Activated CD8-positive, alpha-beta memory T cell treated with anti-CD3 and anti-CD28 coated beads, Interleukin-2, amount 50 U/mL, for 1 hour (primary cell): ENCODE data around the gene GLIS2.

Experiments
- DNase-seq: peaks from one replicate; pipeline ENCODE4 v3.0.0-alpha.2; 2020; ENCODE audit errors: extremely low read depth

Gene GLIS2

DNA sequence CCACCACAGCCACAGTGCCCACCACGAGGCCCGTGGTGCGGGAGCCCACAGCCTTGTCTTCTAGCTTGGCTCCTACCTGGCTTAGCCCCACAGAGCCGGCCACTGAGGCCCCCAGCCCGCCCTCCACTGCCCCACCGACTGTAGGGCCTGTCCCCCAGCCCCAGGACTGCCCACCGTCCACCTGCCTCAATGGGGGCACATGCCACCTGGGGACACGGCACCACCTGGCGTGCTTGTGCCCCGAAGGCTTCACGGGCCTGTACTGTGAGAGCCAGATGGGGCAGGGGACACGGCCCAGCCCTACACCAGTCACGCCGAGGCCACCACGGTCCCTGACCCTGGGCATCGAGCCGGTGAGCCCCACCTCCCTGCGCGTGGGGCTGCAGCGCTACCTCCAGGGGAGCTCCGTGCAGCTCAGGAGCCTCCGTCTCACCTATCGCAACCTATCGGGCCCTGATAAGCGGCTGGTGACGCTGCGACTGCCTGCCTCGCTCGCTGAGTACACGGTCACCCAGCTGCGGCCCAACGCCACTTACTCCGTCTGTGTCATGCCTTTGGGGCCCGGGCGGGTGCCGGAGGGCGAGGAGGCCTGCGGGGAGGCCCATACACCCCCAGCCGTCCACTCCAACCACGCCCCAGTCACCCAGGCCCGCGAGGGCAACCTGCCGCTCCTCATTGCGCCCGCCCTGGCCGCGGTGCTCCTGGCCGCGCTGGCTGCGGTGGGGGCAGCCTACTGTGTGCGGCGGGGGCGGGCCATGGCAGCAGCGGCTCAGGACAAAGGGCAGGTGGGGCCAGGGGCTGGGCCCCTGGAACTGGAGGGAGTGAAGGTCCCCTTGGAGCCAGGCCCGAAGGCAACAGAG, 66.3 kb downstream of the GLIS2 start:
- DNase-seq = no peak

DNA sequence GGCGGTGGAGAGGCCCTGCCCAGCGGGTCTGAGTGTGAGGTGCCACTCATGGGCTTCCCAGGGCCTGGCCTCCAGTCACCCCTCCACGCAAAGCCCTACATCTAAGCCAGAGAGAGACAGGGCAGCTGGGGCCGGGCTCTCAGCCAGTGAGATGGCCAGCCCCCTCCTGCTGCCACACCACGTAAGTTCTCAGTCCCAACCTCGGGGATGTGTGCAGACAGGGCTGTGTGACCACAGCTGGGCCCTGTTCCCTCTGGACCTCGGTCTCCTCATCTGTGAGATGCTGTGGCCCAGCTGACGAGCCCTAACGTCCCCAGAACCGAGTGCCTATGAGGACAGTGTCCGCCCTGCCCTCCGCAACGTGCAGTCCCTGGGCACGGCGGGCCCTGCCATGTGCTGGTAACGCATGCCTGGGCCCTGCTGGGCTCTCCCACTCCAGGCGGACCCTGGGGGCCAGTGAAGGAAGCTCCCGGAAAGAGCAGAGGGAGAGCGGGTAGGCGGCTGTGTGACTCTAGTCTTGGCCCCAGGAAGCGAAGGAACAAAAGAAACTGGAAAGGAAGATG, 67.0 kb downstream of the GLIS2 start:
- no peak for DNase-seq

DNA sequence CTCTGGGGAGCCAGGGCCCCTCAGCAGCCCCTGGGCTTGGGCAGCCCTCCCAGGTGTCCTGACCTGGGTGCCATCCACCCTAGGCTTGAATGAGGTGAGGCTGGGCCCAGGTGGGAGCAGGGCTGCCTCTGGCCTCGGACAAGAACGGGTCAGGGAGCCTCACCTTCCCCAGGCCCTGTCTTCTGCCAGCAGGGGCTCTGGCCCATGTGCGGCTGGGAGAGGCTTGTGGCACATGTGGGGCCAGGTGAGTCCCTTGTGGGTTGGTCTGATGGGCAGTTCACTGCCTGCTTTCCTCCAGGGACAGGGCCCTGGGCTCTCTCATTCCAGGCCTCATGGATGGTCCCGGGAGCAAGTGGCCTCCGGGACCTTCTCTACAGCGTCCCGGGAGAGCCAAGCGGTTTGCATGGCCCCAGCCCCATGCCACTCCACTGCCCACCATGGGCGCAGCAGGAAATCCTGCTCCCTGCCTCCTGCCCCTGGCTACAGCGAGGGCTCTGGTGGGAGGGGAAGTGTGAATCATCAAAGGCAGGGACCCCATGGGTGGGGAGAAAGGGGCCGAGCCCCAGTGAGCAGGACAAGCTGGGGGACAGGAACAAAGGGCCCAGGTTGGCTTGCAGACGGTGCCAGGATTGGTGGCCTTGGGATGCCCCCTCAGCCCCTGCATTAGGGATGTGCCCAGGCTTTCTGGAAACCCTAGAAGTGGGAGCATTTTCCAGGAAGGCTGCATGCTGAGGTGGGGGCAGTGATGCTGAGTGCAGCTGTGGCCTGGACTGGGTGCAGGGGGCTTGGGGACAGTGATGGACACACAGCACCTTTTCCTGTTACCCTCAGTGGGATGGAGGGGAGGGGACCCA, 68.0 kb downstream of the GLIS2 start:
- no peak for DNase-seq

DNA sequence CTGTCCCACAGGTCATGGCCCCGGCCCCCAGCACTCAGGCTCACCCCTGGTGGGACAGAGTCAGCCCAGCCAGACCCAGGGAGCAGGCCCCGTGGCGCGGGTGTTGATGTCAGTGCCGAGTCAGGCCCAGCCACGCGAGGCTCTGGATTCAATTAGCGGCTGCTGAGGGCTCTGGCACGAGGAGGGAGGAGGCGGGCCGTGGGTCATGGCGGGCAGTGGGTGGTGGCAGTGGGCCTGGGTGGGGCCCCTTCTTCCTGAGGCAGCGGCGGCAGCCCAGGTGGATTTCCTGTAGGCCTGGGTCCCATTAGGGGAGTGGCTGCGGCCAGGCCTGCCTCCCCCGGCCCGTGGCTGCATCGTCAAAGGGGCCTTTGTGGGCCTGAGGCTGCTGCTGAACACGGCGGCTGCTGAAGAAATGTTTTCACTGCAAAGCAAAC, 68.7 kb downstream of the GLIS2 start:
- DNase-seq = no peak

DNA sequence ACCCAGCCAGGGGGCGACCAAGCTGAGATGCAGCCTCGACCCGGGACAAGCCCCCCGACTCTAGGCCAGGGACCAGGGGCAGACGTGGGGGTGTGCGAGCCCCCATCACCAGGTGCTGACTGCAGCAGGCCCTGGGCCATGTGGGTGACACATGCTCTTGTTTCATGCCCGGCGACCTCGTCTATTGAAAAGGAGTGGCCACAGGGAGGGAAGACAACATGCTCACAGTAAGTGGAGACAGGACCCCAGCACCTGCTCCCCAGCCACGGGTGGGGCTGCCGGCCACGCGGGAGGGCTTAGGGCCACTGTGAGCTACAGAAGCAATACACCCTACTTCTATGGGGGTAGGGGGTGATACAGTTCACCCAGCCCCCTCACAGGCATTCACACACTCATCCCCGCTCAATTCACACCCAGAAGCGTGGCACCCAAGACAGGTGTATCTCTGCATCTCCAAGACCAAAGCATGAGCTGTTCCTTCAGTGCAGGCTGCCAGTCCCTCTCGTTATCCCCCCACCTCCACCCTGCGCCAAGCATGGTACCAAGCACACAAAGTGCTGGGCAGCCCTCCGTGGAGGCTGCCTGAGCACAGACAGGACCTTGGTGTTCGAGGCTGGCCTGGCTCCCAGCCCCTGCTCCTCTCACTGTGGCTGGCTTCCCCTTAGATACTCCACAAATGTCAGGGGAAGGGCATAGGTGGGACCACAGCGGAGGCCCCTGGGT, 69.4 kb downstream of the GLIS2 start:
- no peak for DNase-seq

DNA sequence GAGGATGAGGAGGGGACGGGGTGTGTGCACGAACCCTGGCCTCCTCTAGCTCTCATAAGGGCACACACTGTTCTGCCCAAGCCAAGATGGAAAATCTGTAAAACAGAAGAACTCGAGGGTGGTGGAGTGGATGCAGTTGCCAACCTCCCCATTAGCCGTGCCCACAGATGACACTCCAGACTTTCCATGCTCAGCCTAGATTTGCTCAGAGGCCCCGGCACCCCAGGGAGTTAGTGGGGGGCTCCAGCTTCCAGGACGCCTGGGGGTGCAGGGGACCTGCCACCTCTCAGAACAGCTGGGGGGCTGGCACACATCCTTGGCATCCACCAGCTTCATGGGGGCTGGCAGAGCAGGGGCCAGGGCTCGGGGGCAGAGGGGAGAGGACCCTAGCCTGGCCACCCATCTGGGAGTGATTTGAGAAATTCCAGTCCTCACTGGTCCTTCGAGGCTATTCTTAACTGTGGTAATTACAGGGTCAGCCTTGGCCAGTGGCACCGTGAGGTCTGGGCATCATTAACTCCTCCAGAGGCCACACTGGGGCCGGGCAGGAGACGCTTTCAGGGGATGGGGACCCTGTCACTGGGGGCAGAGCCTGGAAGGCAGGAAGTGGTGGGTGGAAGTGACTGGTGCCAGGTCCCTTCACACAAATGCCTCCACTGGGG, 70.1 kb downstream of the GLIS2 start:
- no peak for DNase-seq

DNA sequence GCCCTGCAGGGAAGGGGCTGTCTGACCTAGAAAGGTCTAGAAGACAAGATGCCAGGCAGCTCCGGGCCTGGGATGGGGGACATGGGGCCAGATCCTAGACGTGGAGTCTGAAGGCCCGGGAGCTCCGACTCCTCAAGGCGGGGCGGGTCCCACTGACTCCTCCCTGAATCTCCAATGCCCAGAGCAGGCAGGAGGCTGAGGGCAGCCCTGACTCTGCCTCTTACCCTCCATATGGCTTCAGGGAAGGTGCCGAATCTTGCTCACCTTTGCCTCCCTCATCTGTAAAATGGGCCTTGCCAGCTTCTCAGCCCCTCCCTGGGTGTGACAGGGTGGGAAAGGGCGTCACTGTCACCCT, 70.6 kb downstream of the GLIS2 start:
- no peak for DNase-seq

DNA sequence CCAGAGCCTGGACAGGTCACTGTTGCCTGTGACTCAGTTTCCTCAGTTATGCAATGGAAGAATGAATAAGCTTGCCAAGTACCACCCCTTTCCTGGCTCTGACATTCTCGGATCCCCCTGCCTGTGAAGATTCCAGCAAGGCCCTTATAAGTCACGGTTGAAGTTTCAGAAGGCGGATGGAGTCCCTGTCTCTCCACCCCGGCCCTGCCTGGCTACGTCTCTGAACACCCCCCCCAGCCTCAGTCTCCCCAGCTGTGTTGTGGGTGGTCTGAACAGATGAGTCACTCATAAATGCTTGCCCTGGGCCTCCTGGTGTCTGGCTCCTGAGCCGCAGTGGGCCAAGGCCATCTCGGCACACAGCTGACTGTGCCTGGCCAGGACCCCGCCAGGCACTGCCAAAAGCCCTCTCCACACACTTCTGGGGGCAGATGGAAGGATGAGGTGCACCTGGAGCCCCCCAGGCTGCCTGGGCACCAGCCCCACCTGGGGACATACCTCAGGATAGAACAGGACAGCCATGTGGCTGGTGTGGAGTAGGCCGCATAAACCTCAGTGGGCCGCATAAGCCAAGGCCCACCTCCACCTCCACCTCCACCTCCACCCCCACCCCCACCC, 71.2 kb downstream of the GLIS2 start:
- DNase-seq = no peak

DNA sequence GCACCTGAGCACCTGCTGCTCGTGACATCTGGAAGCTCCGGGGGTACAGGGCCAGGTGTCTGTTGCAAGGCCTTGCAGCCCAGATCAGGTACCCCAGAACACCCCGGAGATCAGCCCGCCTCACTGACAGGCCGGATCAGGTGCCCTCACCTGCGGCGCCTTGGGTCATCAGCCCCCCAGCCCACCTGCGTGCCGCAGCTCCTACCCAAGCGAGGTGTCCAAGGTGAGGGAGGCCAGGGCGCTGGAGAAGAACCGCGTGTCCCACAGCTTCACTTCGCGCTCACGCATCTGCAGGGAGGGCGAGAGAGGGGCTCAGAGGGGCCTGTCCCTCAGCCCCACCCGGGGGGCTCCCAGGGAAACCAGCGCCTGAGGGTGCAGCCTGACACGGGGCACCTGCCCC, 71.9 kb downstream of the GLIS2 start:
- no peak for DNase-seq

DNA sequence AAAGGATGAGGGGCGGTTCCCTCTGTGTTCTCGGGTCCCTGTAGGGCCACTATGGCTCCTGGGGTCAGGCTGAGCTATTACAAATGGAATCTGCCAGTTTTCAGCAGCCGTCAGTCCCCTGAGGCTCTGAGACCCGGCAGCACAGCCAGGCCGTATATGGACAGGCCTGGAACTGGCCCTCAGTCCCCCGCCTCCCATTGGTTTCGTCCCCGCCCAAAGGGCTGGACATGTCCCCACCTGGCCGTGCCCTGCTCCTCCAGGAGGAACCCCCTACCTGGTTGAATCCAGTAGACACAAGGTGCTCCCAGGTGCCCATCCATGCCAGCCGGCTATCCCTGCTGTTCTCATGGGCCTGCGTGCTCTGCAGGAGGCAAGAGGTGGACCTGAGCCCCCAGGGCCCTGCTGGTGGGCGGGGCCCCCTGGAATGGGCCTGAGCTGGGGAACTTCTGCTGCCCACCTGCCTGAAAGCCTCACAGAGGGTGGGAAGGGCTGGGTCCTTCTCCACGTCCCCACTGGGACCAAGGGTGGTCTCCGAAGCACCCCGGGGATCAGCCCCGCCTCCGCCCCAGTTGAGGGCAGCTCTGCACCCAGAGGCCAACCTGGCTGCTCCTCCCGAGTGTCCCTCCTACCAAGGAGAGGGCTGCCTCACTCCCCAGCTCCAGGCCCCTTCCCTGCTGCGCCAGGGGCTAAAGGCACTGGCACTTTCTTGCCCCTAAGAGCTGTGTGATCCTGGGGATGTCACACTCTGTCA, 72.6 kb downstream of the GLIS2 start:
- no peak for DNase-seq
